Esophagus squamous epithelium (tissue), 4 donors: ENCODE results near the gene ZNF273.

ENCODE experiments used
- CTCF ChIP-seq, 6 experiments: fragments of 450-650 bp in 4 of 6; fragments of 200-600 bp in 2 of 6; sonication (generic) in 2 of 6; IDR thresholded peaks; one replicate each; pipeline ENCODE4 v1.5.1; 2016 to 2019; ENCODE audit warnings: antibody characterized with exemption in 6 of 6, mild to moderate bottlenecking in 4 of 6, moderate library complexity in 4 of 6
- POLR2A ChIP-seq, 4 donors: fragments of 450-650 bp; IDR thresholded peaks; one replicate each; pipeline ENCODE4 v1.6.1; 2017; ENCODE audit warnings: antibody characterized with exemption in 4 of 4, mild to moderate bottlenecking in 4 of 4, moderate library complexity in 3 of 4

GRCh38 chr7:64863021-64863420 lies 40.1 kb upstream of the ZNF273 start:
- TF ChIP-seq CTCF (IDR thresholded peaks at IDR 0.05) (no peak), POLR2A (IDR thresholded peaks at IDR 0.05) (no peak)
